ENCODE measurements around the gene VPS37D. TPM values are rescaled to one million over a fixed set of nuclear protein-coding genes. Genes with fewer than 3 reads are reported as not detected.

VPS37D gene
- total and polyA plus RNA-seq, 10 of the 15 experiments (the other 5 are each of a cell fraction or from before 2014, with no cell fraction given): 0.10 to 0.45 (median 0.16) TPM; not detected in 6

DNA sequence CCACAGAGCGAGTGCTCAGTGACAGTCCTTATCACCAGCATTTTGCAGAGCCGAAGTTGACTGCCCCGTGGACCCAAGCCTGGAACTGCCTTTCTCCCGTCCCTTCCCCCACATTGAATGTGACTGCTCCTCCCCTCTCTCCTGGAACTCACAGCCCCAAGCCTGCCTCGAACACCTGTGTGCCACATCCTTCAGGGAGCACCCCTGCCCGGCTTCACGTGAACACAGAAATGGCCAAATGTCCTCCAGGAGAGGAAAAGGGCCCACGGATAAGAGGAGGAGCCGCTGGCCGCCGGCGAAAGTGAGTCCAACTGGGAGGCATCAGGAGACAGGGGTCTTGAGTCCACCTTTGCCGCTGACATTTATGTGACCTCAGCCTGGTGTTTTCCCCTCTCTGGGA lies 35.6 kb downstream of the VPS37D start:
- Histone ChIP-seq H3K9me3 (replicated peaks; ENCODE audit: control insufficient read depth, insufficient read depth, low read length) (no peaks in the 10 kb centered on the region), H4K20me1 (ENCODE audit: control insufficient read depth, insufficient read depth) (no peaks in the 10 kb centered on the region), H3K27me3 (replicated peaks in 1 of 2; ENCODE audit: control insufficient read depth in 2 of 2, insufficient read depth in 2 of 2, low read length in 1 of 2) (no peaks in the 10 kb centered on the region), H3K79me2 (ENCODE audit: control insufficient read depth, insufficient read depth, low read length) (no peaks in the 10 kb centered on the region), H3K36me3 (ENCODE audit: control insufficient read depth in 2 of 2, insufficient read depth in 2 of 2, low read length in 1 of 2) (peaks cover 2 to 14% of the 10 kb centered on the region in 2 experiments), H3K4me1 (ENCODE audit: control insufficient read depth, insufficient read depth, low read length) (no peaks in the 10 kb centered on the region), H3K27ac (ENCODE audit: control insufficient read depth, insufficient read depth) (no peak overlapping the region), H3K9ac (ENCODE audit: control insufficient read depth, insufficient read depth, low read length) (no peak overlapping the region), H2AFZ (ENCODE audit: control insufficient read depth, low read depth, low read length) (no peak overlapping the region), H3K4me2 (ENCODE audit: control insufficient read depth, insufficient read depth) (no peak overlapping the region), H3K4me3 (no peak overlapping the region)
- no peak for ATAC-seq
- ChIA-PET RAD21 (ENCODE audit: unreplicated experiment) (no interaction called here), CTCF (interaction anchor here (1.0 to 1.6 kb wide), 3 partner anchors 9 to 34 kb away, joined by 3 to 6 read pairs (median 3); no protein-coding TSS in a partner anchor), POLR2A (no interaction called here), SMC1A (ENCODE audit: uncharacterized antibody, unreplicated experiment) (no interaction called here)
- 66% methylated on average over 13 of the region's 13 CpGs for WGBS (ENCODE audit: insufficient coverage, insufficient replicate concordance, low lambda C conversion rate, missing lambda C conversion rate)
- FAIRE-seq: no peak
- DNase-seq (ENCODE audit: low read depth, low spot score): no peak
- in situ Hi-C loops (cut with MboI): no loop called here
- no peak for TF ChIP-seq BRCA1 (IDR thresholded peaks at IDR 0.05; ENCODE audit: low read depth, low read length)
- TF ChIP-seq POU2F2 (IDR thresholded peaks at IDR 0.05; ENCODE audit: borderline replicate concordance, low read depth, low read length): no peak
- no peak for TF ChIP-seq NR2C2 (IDR thresholded peaks at IDR 0.05; ENCODE audit: borderline replicate concordance, control insufficient read depth, insufficient read length, low read depth)
- no peak for TF ChIP-seq NBN (IDR thresholded peaks at IDR 0.05)
- TF ChIP-seq, protein P1, sequence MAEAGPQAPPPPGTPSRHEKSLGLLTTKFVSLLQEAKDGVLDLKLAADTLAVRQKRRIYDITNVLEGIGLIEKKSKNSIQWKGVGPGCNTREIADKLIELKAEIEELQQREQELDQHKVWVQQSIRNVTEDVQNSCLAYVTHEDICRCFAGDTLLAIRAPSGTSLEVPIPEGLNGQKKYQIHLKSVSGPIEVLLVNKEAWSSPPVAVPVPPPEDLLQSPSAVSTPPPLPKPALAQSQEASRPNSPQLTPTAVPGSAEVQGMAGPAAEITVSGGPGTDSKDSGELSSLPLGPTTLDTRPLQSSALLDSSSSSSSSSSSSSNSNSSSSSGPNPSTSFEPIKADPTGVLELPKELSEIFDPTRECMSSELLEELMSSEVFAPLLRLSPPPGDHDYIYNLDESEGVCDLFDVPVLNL (IDR thresholded peaks at IDR 0.05; ENCODE audit: low read depth, low read length): no peak
- no peak for TF ChIP-seq MTA3 (IDR thresholded peaks at IDR 0.05; ENCODE audit: borderline replicate concordance, low read length)
- no peak for TF ChIP-seq NR2F1 (conservative IDR thresholded peaks at IDR 0.05)
- no peak for TF ChIP-seq MXI1 (IDR thresholded peaks at IDR 0.05; ENCODE audit: low read depth, low read length)
- intact Hi-C loops (cut with micrococcal nuclease; ENCODE audit: unreplicated experiment): no loop called here
- no TSS peak for BruUV-seq (replicated peaks)

Data from GM12878 (cell line).